Activated CD8-positive, alpha-beta T cell treated with anti-CD3 and anti-CD28 coated beads for 36 hours (primary cell): ENCODE measurements around the gene CUTA. TPM values are rescaled to one million over a fixed set of nuclear protein-coding genes. Genes with fewer than 3 reads are reported as not detected.

ENCODE experiments used
- ATAC-seq: fragments of 200-7000 bp; cut with Tn5 transposase; one replicate; pipeline ENCODE4 v1.10.0; 2021; ENCODE audit warnings: mild to moderate bottlenecking, moderate library complexity
- CTCF ChIA-PET: fragments of 350-600 bp; sonication (Branson Sonifier 250); formaldehyde crosslinking; loops from one replicate; lab custom pipeline; 2021; ENCODE audit warnings: antibody characterized with exemption; lab: Charles Lee
- POLR2A ChIA-PET: fragments of 350-600 bp; sonication (Branson Sonifier 250); formaldehyde crosslinking; loops from one replicate; lab custom pipeline; 2021; ENCODE audit warnings: antibody characterized with exemption; lab: Charles Lee
- DNase-seq: peaks from one replicate; pipeline ENCODE4 v3.0.0-alpha.2; 2020
- H3K27ac Mint-ChIP-seq: one replicate; pipeline ENCODE4 v1.8.0; 2021; ENCODE audit warnings: mild to moderate bottlenecking, mixed read lengths
- H3K27me3 Mint-ChIP-seq: one replicate; pipeline ENCODE4 v1.8.0; 2021; ENCODE audit warnings: mixed read lengths
- H3K36me3 Mint-ChIP-seq: one replicate; pipeline ENCODE4 v1.8.0; 2021; ENCODE audit warnings: low read depth, mixed read lengths
- H3K4me1 Mint-ChIP-seq: one replicate; pipeline ENCODE4 v1.8.0; 2021; ENCODE audit warnings: low read depth, mixed read lengths
- H3K4me3 Mint-ChIP-seq: one replicate; pipeline ENCODE4 v1.8.0; 2021; ENCODE audit warnings: mild to moderate bottlenecking, moderate library complexity, mixed read lengths
- H3K9me3 Mint-ChIP-seq: one replicate; pipeline ENCODE4 v1.8.0; 2021; ENCODE audit warnings: mixed read lengths
- intact Hi-C: fragments of 100-400 bp; cut with micrococcal nuclease; formaldehyde crosslinking; loops from one replicate; pipeline ENCODE4 v1.10.0; 2022
- total RNA-seq, 2 experiments: library from RNA; stranded (reverse); gene quantifications; one replicate each; pipeline ENCODE4 v1.2.3, GENCODE V29; 2021
- TF ChIP-seq, protein P1 (sequence below): fragments of 200-600 bp; IDR thresholded peaks from one replicate; pipeline ENCODE4 v1.8.0; 2022; ENCODE audit warnings: antibody characterized with exemption, mild to moderate bottlenecking

The CUTA gene
- total RNA-seq, 2 experiments from 2014 or later: 155 to 160 TPM

GRCh38 chr6:33391278-33391921 is 26.5 kb downstream of the CUTA start, which contains the start of gene KIFC1:
KIFC1 (plus strand) TSS chr6:33391823; CDS start chr6:33391986, 163 bp downstream.
- intact Hi-C loops: loop anchor here (1.0 to 5.0 kb wide), 2 partner anchors 19 to 36 kb away; no protein-coding TSS in a partner anchor
- DNase-seq: peak; percentile 99
- ChIA-PET CTCF (interaction anchor here (0.7 to 2.2 kb wide), 33 partner anchors 10 to 320 kb away, joined by 3 to 11 read pairs (median 3); partner anchors contain the start of genes B3GALT4, BAK1, CUTA and PFDN6), POLR2A (interaction anchor here (0.5 to 2.5 kb wide), 10 partner anchors 10 to 553 kb away, joined by 3 to 9 read pairs (median 4); partner anchors contain the start of genes RGL2, SYNGAP1 and TAP2)
- TF ChIP-seq, protein P1, sequence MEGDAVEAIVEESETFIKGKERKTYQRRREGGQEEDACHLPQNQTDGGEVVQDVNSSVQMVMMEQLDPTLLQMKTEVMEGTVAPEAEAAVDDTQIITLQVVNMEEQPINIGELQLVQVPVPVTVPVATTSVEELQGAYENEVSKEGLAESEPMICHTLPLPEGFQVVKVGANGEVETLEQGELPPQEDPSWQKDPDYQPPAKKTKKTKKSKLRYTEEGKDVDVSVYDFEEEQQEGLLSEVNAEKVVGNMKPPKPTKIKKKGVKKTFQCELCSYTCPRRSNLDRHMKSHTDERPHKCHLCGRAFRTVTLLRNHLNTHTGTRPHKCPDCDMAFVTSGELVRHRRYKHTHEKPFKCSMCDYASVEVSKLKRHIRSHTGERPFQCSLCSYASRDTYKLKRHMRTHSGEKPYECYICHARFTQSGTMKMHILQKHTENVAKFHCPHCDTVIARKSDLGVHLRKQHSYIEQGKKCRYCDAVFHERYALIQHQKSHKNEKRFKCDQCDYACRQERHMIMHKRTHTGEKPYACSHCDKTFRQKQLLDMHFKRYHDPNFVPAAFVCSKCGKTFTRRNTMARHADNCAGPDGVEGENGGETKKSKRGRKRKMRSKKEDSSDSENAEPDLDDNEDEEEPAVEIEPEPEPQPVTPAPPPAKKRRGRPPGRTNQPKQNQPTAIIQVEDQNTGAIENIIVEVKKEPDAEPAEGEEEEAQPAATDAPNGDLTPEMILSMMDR: peak; percentile 96
- Mint-ChIP-seq H3K4me1 (peaks cover 36% of the 10 kb centered on the region), H3K27me3 (no peaks in the 10 kb centered on the region), H3K9me3 (no peaks in the 10 kb centered on the region), H3K27ac (peak within 1 kb of the TSS; percentile 93), H3K4me3 (peak within 1 kb of the TSS; percentile 89), H3K36me3 (peaks cover 29% of the 10 kb centered on the region)
- ATAC-seq: peak; percentile 91

GRCh38 chr6:33390767-33391277 is 27.1 kb downstream of the CUTA start:
- ChIA-PET POLR2A (interaction anchor here (0.5 to 2.5 kb wide), 8 partner anchors 10 to 553 kb away, joined by 3 to 9 read pairs (median 4); partner anchors contain the start of genes RGL2 and TAP2), CTCF (interaction anchor here (0.7 to 2.2 kb wide), 33 partner anchors 9 to 321 kb away, joined by 3 to 11 read pairs (median 3); partner anchors contain the start of genes BAK1, CUTA, PFDN6 and RGL2)
- peak overlapping the region; percentile 93 for H3K27ac Mint-ChIP-seq
- TF ChIP-seq, protein P1: no peak
- H3K27me3 Mint-ChIP-seq: no peaks in the 10 kb centered on the region
- H3K36me3 Mint-ChIP-seq: peaks cover 26% of the 10 kb centered on the region
- intact Hi-C loops: loop anchor here (1.0 to 5.0 kb wide), 2 partner anchors 19 to 36 kb away; no protein-coding TSS in a partner anchor
- ATAC-seq: no peak
- H3K4me3 Mint-ChIP-seq: peak overlapping the region; percentile 89
- no peak for DNase-seq
- H3K9me3 Mint-ChIP-seq: no peaks in the 10 kb centered on the region
- peaks cover 35% of the 10 kb centered on the region for H3K4me1 Mint-ChIP-seq

GRCh38 chr6:33390173-33390572 is 27.7 kb downstream of the CUTA start:
- no peak for DNase-seq
- peaks cover 21% of the 10 kb centered on the region for H3K36me3 Mint-ChIP-seq
- ATAC-seq: no peak
- H3K4me1 Mint-ChIP-seq: peaks cover 30% of the 10 kb centered on the region
- no peaks in the 10 kb centered on the region for H3K9me3 Mint-ChIP-seq
- peak overlapping the region; percentile 21 for H3K4me3 Mint-ChIP-seq
- no peaks in the 10 kb centered on the region for H3K27me3 Mint-ChIP-seq
- intact Hi-C loops: loop anchor here (5.0 kb wide), 1 partner anchor 37 kb away; no protein-coding TSS in a partner anchor
- TF ChIP-seq, protein P1: no peak
- ChIA-PET POLR2A (interaction anchor here (1.3 to 1.5 kb wide), 3 partner anchors 36 to 180 kb away, joined by 3 to 7 read pairs (median 6); no protein-coding TSS in a partner anchor), CTCF (interaction anchor here (0.8 to 2.2 kb wide), 17 partner anchors 16 to 190 kb away, joined by 3 to 11 read pairs (median 4); partner anchors contain the start of genes BAK1, PFDN6, RGL2 and ZBTB22)
- H3K27ac Mint-ChIP-seq: peak overlapping the region; percentile 93

DNA sequence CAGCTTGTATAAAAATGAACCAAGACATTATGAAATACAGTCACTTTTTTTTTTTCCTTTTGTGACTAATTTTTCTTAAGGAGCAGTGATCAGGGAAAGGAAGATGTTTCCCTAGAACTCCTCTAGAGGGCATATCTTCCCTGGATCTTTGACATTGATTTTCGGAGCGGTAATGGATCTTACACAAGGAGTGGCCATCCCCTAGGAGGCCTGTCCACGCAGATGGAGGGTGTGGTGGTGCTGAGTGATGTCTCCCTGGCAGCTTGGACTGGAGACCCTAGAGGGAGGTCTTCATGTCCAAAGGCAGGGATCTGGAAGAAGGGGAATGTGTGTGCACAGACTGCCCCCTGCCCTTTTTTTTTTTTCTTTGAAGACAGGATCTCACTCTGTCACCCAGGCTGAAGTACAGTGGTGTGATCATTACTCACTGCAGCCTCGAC is 33.3 kb downstream of the CUTA start:
- no peak overlapping the region for H3K4me3 Mint-ChIP-seq
- H3K4me1 Mint-ChIP-seq: no peaks in the 10 kb centered on the region
- H3K27ac Mint-ChIP-seq: no peak overlapping the region
- no peaks in the 10 kb centered on the region for H3K9me3 Mint-ChIP-seq
- ChIA-PET POLR2A (interaction anchor here (0.7 kb wide), 1 partner anchor 111 kb away, joined by 3 read pairs; no protein-coding TSS in a partner anchor), CTCF (no interaction called here)
- intact Hi-C loops: no loop called here
- H3K27me3 Mint-ChIP-seq: no peaks in the 10 kb centered on the region
- no peaks in the 10 kb centered on the region for H3K36me3 Mint-ChIP-seq
- TF ChIP-seq, protein P1: no peak
- DNase-seq (no peak), ATAC-seq (no peak)
